AG04449 (cell line): Measurements from ENCODE around the gene GMPS.

Experiments used
- CTCF ChIA-PET: fragments of 350-600 bp; formaldehyde crosslinking; extraction: SDS; loops from one replicate; lab custom pipeline; 2021; ENCODE audit warnings: antibody characterized with exemption; lab: Yijun Ruan, JAX
- POLR2A ChIA-PET: fragments of 400-600, 350-600 bp; formaldehyde crosslinking; extraction: SDS; loops from one replicate; lab custom pipeline; 2020; ENCODE audit warnings: antibody characterized with exemption, inconsistent platforms; lab: Yijun Ruan, JAX
- DNase-seq: peaks from one replicate; pipeline ENCODE4 v3.0.0-alpha.2; 2010; ENCODE audit warnings: low read depth, low spot score
- H3K4me3 ChIP-seq: 2 replicates; pipeline ENCODE4 v1.5.1; 2011; ENCODE audit warnings: low read depth, mild to moderate bottlenecking, control low read depth, low read length
- TF ChIP-seq, protein P1 (sequence below): IDR thresholded peaks from one replicate; pipeline ENCODE4 v1.5.1; 2011; ENCODE audit warnings: mild to moderate bottlenecking, moderate library complexity, low read length, control low read depth, inconsistent platforms; ENCODE audit not compliant: insufficient read depth; ENCODE audit errors: missing control alignments

Gene GMPS

DNA sequence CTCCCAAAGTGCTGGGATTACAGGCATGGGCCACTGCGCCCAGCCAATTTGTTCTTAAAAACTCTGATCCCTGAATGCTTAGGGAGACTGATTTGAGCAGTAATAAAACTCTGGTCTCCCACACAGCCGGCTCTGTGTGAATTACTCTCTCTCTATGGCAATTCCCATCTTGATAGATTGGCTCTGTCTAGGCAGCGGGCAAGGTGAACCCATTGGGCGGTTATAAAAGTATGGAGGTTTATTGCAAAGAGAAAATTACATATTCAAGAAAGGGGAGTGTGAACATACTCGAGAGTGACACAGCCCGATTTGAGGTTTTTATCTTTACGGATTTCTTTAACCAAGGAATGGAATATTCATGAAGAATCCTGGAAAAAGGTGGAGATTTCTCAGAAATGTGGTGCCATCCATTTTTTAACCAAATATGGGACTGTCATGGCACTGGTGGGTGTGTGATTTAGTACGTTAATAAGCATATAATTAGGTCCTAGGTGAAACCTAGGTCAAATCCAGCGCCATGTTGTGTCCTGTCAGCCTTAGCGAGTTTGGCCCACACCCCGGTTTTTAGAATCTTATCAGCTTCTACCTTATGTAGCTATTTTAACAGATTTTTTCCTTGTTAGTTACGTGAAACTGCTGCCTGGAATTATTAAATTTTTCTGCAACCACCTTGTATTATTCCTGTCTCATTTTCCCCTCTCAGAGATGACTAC lies 7.2 kb upstream of the GMPS start:
- no peak for DNase-seq
- ChIA-PET POLR2A (no interaction called here), CTCF (interaction anchor here (1.0 to 1.2 kb wide), 2 partner anchors 57 kb away, joined by 3 read pairs; partner anchors contain the start of gene C3orf33)
- H3K4me3 ChIP-seq = no peak overlapping the region
- TF ChIP-seq, protein P1, sequence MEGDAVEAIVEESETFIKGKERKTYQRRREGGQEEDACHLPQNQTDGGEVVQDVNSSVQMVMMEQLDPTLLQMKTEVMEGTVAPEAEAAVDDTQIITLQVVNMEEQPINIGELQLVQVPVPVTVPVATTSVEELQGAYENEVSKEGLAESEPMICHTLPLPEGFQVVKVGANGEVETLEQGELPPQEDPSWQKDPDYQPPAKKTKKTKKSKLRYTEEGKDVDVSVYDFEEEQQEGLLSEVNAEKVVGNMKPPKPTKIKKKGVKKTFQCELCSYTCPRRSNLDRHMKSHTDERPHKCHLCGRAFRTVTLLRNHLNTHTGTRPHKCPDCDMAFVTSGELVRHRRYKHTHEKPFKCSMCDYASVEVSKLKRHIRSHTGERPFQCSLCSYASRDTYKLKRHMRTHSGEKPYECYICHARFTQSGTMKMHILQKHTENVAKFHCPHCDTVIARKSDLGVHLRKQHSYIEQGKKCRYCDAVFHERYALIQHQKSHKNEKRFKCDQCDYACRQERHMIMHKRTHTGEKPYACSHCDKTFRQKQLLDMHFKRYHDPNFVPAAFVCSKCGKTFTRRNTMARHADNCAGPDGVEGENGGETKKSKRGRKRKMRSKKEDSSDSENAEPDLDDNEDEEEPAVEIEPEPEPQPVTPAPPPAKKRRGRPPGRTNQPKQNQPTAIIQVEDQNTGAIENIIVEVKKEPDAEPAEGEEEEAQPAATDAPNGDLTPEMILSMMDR = no peak

DNA sequence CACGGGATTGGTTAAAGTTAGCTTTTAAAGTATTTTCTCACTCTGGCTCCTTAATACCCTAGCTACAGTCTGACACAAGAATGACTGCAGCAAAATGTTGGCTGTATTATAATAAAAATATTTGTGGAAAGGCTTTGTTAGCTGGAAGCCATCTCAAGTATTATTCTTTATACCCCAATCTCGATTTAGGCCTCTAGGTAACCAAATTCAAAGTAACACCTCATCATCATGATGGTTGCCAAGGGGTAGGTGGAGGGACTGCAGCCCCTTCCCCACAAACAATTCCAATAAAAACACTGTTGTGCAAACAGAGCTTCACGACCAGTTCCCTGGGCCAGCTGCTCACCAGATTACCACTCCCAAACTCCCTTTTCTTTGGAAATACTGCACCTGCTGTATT lies 759 bp upstream of the GMPS start:
- TF ChIP-seq, protein P1 = no peak
- DNase-seq = no peak
- POLR2A ChIA-PET = no interaction called here
- H3K4me3 ChIP-seq = peak overlapping the region; percentile 57
- CTCF ChIA-PET = interaction anchor here (0.7 to 2.9 kb wide), 7 partner anchors 11 to 111 kb away, joined by 3 to 12 read pairs (median 3); partner anchors contain the start of gene C3orf33

DNA sequence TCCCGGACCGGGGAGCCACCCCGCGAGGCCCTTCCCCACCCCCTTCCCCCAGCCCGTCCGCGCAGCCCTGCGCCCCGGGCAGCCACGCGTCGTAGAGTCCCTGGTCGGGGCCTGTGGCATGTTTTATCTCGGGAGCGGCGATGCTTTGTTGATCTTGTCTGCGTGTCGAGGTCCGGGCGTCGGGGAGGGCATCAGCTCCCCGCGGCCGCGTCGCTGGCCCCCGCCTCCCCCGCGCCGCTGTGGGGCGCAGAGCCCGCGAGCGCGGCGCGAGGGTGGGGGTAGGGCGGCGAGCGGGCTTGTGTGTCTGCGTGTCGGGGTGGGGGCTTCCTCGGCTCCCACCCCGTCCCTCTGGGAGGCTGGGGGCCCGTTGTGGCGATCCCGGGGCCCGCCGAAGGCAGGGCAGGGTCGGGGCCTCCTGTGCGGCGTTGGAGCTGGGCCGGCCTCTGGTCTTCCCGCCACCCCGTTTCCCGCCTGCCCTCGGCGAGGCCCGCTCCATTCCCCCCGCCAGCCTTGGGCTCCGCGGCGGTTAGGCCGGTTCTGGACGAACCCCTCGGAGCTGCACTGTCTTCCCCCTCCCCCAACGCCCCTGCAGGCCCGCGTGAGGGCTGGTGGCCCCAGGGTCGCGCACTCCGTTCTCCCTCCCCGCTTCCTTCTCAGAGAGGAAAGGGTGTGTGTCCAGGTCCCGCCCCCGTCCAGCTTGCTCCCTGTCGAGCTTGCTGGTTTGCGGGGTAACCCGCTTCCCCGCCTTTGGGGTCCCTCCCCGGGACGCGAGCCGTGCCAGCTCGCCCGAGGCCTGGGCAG lies 695 bp downstream of the GMPS start:
- ChIA-PET POLR2A (interaction anchor here (1.4 kb wide), 1 partner anchor 17 kb away, joined by 4 read pairs; the partner anchor contains the start of gene SLC33A1), CTCF (interaction anchor here (0.9 to 2.9 kb wide), 4 partner anchors 11 to 65 kb away, joined by 3 to 12 read pairs (median 8); partner anchors contain the start of gene C3orf33)
- H3K4me3 ChIP-seq = peak overlapping the region; percentile 66
- no peak for DNase-seq
- TF ChIP-seq, protein P1 = no peak

DNA sequence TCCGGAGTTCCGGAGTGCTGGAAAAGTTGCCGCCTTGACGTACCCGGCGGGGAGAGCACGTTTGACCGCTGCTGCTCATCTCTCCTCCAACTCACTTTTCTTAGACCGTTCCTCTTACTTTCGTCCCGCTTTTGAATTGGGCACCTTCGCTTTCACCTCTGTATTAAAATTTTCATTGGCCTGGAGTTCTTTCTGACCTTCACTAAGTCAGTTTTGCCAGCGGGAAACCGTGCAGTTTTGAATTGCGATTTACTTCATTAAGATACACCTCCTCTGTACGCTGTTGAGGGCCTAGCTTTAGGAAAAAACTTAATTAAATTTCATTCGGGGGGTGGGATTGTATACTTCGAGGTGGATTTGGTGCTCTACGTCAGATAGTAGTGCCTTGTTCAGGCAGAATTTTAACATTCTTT lies 1.3 kb downstream of the GMPS start:
- H3K4me3 ChIP-seq = peak overlapping the region; percentile 66
- TF ChIP-seq, protein P1 = no peak
- no peak for DNase-seq
- POLR2A ChIA-PET = interaction anchor here (1.4 kb wide), 1 partner anchor 18 kb away, joined by 4 read pairs; the partner anchor contains the start of gene SLC33A1
- CTCF ChIA-PET = interaction anchor here (0.9 to 2.9 kb wide), 4 partner anchors 10 to 66 kb away, joined by 3 to 12 read pairs (median 8); partner anchors contain the start of gene C3orf33

DNA sequence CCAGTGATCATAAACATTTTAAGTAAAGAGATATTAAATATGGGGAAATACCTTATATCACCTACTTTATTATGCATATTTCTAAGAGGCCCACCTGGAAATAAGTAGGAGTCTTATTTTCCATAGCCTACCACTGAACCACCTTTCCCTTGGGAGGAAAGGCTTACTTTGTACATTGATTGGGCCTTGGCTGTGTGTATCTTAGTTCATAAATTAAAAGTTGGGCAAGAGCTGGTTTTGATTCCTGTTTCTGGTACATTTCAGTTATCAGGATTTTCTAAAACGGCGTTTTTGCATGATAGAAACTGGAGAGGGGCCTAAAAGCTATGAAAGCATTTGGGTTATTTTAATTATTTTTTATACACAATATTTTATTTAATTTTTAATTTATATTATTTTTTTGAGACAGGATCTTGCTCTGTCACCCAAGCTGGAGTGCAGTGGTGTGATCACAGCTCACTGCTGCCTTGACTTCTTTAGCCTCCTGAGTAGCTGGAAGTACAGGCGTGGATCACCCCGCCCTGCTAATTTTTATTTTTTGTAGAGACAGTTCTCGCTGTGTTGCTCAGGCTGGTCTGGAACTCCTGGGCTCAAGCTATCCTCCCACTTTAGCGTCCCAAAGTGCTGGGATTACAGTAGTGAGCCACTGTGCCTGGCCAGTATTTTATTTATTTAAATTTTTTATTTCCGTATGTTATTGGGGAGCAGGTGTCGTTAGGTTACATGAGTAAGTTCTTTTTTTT lies 2.6 kb downstream of the GMPS start:
- ChIA-PET CTCF (interaction anchor here (1.5 kb wide), 1 partner anchor 67 kb away, joined by 5 read pairs; the partner anchor contains the start of gene C3orf33), POLR2A (no interaction called here)
- no peak for DNase-seq
- TF ChIP-seq, protein P1 = no peak
- no peak overlapping the region; the same call in 1 of the 2 replicates for H3K4me3 ChIP-seq
